GM19452 (cell line): ENCODE results near the gene TTC6.
"Not testable (repeated sequence)": the region's sequence is repeated elsewhere in the genome, so short reads cannot be mapped to it uniquely, and the experiment has no call there.

Experiments
- ATAC-seq: cut with Tn5 transposase; IDR thresholded peaks from one replicate; pipeline ENCODE4 v1.9.1; 2021; ENCODE audit not compliant: unreplicated experiment

The TTC6 gene

GRCh38 chr14:37594971-37595808 lies at the start of gene TTC6, which contains the start of gene FOXA1:
Gene TTC6 (plus strand): TSS chr14:37595629. CDS start chr14:37622065, 26,436 bp downstream.
Gene FOXA1 (minus strand): TSS chr14:37595249. CDS start chr14:37594972, 277 bp downstream.
- ATAC-seq = no peak

DNA sequence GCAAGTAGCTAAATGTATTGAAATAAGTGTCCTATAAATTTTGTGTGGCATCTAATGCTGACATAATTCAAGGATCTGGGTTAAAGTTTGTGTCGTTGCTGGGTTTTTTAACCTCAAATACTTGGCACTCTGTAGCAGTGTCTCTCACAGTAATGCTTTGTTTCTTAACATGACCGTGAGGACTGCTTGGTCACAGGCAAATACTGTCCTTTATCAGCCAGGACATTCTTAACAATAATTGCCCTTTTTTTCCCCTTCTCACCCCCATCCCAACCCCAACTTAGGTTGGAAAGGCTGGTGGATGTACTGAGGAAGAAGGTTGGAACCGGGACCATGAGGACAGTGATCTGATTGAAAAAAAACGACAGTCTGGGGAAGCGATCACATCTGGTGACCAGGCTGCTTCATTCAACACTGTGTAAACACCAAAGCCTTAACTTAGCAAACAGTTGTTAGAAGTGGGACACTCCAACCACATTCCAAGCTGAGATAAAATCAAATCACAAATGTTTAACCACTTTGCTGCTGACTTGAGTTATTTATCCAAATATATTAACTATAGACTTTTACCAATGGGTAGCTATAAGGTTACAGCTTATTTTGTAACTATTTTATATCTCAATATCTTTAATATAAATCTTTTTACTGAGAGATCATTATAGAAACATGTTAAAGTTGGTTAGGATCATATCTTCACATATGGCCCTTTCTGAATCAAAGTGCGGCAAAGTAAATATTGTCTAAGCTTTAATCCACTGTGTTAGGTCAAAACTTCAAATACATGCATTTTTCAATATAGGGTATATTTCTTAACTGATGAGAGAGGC lies 48.6 kb upstream of the TTC6 start:
- no peak for ATAC-seq

DNA sequence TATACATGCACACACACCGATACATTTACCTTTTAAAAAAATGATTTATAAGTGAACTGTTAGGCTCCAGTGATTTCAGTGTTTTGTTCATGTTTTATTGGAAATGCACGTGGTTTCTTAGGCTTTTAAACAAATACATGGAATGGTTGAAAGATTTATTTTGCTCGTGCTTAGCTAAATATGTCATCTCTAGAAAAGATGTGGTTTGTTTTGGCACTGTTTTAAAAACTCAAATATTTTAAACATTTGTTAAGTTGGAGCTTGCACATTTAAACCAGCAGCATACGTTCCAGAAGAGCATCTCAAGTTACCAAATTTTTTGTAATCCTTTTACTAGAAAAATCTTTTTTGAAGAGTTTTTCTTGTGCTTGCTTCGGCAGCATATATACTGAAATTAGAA lies 44.9 kb upstream of the TTC6 start:
- ATAC-seq = no peak

DNA sequence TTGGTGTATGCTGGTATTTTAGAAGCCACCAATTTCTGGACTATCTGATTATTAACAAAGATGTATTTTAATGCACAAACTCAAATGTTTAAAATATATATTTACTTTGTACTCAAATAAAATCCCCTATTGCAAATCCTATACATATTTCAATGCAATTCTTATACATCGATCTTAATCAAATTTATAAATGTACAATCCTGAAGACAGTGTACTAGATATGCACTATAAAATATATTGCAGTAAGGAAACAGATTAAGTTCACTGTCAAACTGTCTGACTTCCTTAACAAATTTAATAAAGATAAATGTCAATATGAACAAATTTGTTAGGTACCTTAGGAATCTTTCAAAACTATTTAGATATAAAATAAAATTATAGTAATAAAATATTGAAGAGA lies 44.3 kb upstream of the TTC6 start:
- no peak for ATAC-seq

DNA sequence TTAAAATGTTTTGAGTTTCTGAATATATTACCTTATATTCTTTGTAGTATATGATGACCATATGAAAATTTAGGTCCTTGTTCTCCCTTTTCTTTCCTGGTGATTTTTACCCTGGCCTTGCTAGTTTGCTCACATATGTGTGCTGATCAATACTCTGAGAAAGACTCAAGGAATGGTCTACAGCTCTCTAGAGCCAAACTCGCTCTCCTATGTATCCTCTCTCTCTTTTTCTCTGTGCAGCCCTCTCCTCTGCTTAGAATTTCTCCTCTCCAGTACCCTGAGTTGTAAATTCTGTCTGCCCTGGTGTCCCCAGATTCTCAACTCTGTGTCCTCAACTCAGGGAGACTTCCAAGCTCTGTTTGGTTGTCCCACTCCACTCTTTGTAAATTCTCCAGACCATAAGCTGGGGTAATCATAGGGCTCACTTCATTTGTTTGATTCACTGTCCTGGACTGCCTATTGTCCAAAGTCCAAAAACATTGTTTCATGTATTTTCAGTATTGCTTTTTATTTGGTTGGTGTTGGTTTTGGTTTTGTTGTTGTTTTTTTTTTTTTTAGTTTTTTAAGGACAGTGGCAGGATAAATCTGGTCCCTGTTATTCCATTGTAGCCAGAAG lies 41.4 kb upstream of the TTC6 start:
- ATAC-seq = no peak

- not testable (repeated sequence) for ATAC-seq
Measured at GRCh38 chr14:37555596-37555995, 39.8 kb upstream of the TTC6 start.

GRCh38 chr14:37558740-37559139 lies 36.7 kb upstream of the TTC6 start:
- no peak for ATAC-seq

DNA sequence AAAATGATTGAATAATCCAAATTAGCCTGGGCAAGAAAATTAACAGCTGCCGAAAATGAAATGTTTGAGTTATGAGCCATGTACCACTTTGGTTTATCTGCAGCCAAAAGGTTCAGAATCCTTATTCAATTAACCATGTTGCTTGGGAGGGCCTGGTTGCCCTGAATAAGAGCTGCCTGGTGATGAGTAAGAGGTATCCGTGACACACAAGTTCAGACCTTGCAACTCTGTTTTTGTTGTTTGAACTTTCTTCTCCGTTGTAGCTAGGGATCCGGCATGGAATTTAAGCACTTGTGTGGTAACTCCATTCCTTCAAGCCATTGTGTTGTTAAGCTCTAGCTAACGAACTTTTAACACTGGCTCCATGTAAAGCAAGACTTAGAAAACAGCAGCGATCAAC lies 36.0 kb upstream of the TTC6 start:
- no peak for ATAC-seq

GRCh38 chr14:37563189-37563588 lies 32.2 kb upstream of the TTC6 start:
- ATAC-seq = no peak

DNA sequence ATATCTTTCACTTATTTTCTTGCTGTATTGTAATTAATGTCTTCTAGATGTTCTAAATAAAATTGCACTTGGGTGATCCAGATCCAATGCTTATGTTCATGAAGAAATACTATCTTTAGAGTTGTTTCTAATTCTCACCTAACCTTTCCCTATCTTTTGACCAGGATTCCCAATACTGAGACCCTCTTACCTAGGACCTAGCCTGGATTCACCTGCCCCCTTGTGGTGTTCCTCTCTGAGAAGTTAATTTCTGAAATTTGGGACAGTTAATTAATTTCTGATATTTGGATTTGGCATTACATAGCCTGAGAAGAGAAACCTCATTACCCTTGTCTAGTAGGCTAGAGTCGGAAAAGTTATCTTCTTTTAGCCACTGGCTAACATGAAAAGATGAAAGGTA lies 29.9 kb upstream of the TTC6 start:
- no peak for ATAC-seq

DNA sequence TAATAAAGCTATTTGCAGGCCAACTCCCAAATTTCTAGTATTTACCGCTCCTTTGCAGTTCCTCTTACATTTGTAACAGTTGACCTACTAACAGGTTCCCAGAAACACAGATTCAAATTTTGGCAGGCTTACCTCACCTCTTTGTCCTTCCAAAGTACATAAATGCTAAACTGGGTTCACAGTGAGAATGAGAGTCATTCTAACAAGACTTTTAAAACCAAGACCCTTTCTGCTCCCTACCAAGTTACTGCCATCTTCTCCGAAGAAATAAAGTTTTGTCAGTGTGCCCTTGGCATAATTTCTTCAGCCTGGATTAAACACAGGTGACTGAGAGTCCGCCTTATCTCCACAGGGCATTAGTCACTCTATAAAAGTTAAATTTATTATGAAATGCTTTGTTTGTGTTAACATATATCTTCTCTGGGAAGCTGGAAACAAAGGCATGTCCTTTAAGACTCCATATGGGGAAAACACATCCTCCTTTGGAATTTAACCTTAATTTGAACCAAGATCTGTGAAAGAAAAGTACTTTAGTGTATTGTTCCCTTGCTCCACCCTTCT lies 28.5 kb upstream of the TTC6 start:
- no peak for ATAC-seq

- ATAC-seq = no peak
Measured at GRCh38 chr14:37569729-37570128, 25.7 kb upstream of the TTC6 start.

GRCh38 chr14:37571391-37571790 lies 24.0 kb upstream of the TTC6 start:
- ATAC-seq = no peak

- no peak for ATAC-seq
Measured at GRCh38 chr14:37573356-37573755, 22.1 kb upstream of the TTC6 start.

DNA sequence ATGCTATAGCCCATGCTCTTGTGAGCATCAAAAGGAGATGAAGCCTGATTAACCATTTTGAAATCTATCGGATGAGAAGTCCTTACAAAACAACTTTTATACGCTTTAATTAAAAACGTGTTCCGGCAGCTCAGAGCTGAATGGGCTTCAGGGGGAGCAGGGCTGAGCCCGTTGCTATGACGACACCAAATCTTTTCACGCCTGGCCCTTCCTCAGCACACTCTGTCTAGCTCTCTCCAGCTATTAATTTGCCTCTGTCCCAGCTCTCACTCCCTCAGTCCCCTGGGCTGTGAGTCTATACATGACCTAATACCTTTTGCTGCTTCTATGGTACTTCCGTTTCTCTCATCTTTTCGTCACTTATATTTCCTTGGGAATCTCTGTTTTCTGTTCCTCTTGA lies 16.2 kb upstream of the TTC6 start:
- ATAC-seq = no peak

DNA sequence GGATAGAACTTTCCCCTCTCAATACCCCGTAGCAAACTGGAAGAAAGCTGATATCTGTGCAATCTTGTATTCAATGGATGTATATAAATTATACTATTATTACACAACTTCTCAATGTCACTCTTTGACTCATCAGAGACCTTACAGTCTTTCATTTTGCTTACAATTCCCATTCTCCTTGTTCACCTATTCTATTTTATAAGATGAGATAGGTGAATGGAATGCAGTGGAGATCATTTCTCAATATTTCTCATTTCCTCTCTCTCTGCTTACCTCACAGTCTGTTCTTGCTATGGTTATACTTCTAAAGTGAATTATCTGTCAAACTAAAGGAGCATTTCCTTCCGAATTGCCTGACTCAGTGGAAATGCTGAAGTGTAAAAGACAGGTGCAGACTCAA lies 15.3 kb upstream of the TTC6 start:
- no peak for ATAC-seq

GRCh38 chr14:37583358-37584210 lies 11.8 kb upstream of the TTC6 start:
- ATAC-seq = no peak

DNA sequence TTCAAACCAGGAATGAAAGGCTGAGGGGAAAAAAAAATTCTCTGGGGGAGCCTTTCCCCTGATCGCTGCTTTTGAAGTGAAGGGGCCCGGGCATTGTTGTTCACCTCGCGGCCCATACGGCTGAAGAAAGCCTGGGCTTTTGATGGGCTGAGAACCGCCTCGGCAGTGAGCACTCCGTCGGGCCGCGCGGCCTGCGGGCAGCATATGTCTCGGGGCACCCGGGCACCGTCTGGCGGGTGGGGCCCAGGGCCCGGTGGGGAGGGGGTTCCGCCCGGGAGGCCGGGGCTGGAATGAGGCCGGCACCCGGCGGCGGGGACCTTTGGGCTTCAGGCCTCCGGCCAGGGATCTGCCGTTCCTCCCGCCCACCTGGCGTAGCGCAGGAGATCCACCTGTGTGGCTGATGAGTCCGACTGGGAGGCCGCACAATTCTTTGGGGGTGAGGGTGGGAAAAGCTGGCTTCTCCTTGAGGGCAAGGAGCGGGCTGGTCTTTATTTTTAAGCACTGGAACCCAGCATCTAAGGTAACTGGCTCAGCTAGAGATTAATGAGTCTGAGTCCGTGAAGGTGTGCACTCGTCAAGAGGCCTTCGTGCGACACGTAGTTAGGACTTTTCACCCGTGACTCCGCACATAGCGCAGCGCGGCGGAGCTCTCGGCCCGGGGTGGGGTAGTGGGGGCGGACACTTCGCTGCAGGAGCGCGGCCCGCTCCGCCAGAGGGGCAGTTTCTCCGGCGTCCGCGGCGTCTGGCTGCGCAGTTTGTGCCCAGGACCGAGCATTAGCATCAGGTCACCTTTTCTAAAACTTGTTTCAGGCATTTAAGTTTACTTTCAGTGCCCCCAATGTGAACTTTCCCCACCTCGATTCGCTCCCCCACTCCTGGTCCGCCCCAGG lies 11.0 kb upstream of the TTC6 start:
- ATAC-seq = no peak

GRCh38 chr14:37585101-37585511 lies 10.3 kb upstream of the TTC6 start:
- ATAC-seq = no peak
